SK-N-MC (cell line): Measurements from ENCODE around the gene GIMAP2.
"Not testable (repeated sequence)": the region's sequence is repeated elsewhere in the genome, so short reads cannot be mapped to it uniquely, and the experiment has no call there.

ENCODE experiments used
- DNase-seq: peaks from one replicate; pipeline ENCODE4 v3.0.0-alpha.2; 2011; ENCODE audit warnings: low read depth, low spot score
- H3K27ac ChIP-seq: fragments of 200-600 bp; sonication (generic); 2 replicates; pipeline ENCODE4 v1.5.1; 2016; ENCODE audit warnings: mixed run types
- H3K36me3 ChIP-seq: fragments of 200-600 bp; sonication (generic); 2 replicates; pipeline ENCODE4 v1.6.1; 2017; ENCODE audit warnings: antibody characterized with exemption, low read length, mixed read lengths; ENCODE audit not compliant: insufficient read depth
- H3K4me3 ChIP-seq: fragments of 200-600 bp; sonication (generic); 2 replicates; pipeline ENCODE4 v1.5.1; 2016
- H3K9ac ChIP-seq: fragments of 200-600 bp; sonication (generic); 2 replicates; pipeline ENCODE4 v1.8.0; 2017; ENCODE audit warnings: mixed run types, mixed read lengths; ENCODE audit not compliant: insufficient read length
- H3K9me3 ChIP-seq: fragments of 200-600 bp; sonication (generic); 2 replicates; pipeline ENCODE4 v1.6.1; 2017; ENCODE audit warnings: low read depth, mild to moderate bottlenecking, antibody characterized with exemption, low read length, moderate library complexity, mixed read lengths
- EZH2 ChIP-seq: fragments of 200-600 bp; sonication (generic); IDR thresholded peaks from one replicate; pipeline ENCODE4 v1.6.1; 2017; ENCODE audit warnings: antibody characterized with exemption
- FOXP2 ChIP-seq: optimal IDR thresholded peaks from 2 replicates; pipeline ENCODE3; 2011; ENCODE audit warnings: mild to moderate bottlenecking, moderate library complexity; ENCODE audit not compliant: insufficient read depth; ENCODE audit errors: extremely low read length, control extremely low read depth
- POLR2AphosphoS5 ChIP-seq: IDR thresholded peaks from 2 replicates; pipeline ENCODE4 v1.6.1; 2012; ENCODE audit warnings: mild to moderate bottlenecking, low read depth, low read length, borderline replicate concordance

Gene GIMAP2

DNA sequence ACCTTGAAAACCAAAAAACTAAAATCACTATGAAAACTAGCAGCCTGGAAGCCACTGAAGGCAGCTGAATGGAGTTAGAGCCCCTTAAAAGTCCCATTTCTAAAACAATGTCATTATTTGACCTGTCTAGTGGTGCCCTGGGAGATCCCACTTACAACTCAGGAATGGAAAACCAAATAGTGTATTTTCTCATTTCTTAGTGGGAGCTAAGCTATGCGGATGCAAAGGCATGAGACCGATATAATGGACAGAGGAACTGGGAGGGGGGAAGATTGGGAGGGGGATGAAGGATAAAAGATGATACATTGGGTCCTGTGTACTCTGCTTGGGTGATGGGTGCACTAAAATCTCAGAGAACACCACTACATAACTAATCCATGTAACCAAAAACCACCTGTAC is 9.8 kb upstream of the GIMAP2 start:
- Histone ChIP-seq H3K4me3 (no peak overlapping the region), H3K27ac (no peak overlapping the region), H3K9me3 (no peaks in the 10 kb centered on the region), H3K9ac (no peak overlapping the region), H3K36me3 (no peaks in the 10 kb centered on the region)
- DNase-seq = no peak
- TF ChIP-seq FOXP2 = no peak
- TF ChIP-seq EZH2 = no peak
- no peak for TF ChIP-seq POLR2AphosphoS5

DNA sequence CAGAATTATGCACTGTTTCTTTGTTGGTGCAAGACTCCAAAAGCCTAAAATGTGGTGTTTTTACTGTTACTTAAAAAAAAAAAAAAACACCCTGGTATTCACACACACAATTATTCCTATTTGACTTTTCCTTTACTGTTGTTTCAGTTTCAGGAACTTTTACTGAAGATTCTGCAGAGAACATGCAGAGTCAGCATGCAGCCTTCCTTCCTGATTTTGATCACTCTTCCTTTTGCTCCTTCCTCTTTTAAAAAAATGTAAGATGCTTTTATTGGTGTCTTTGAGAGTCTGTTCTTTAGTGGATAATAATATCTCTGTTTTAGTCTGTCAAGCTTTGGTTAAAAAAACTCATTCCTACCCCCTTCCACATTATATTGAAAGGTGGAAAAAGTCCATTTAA is 9.2 kb upstream of the GIMAP2 start:
- H3K4me3 ChIP-seq = peak overlapping the region; percentile 24; the same call in 1 of the 2 replicates
- not testable (repeated sequence) for H3K9me3 ChIP-seq, H3K36me3 ChIP-seq, DNase-seq, H3K9ac ChIP-seq
- H3K27ac ChIP-seq = peak overlapping the region; percentile 71

DNA sequence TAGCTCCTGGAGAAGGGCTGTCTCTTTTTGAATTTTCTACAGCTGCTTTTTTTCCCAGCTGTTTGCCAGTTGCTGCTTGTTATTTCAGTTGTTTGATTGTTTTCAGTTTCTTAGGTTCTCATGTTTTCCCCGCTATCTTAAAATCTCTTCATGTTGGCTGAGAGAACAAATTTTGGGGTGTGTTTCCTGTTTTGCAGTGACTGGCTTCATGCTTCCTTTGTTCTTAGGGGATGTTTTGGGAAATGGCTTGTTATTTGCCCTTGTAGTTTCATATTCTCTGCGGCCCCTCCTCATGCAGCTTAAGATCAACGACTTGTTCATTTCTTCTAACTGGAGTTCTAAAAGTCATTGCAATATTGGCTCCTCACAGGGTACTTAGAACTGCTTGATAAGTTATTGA is 8.7 kb upstream of the GIMAP2 start:
- H3K4me3 ChIP-seq = peak overlapping the region; percentile 24; the same call in 1 of the 2 replicates
- H3K9ac ChIP-seq, H3K36me3 ChIP-seq, H3K9me3 ChIP-seq, DNase-seq: not testable (repeated sequence)
- peak overlapping the region; percentile 71 for H3K27ac ChIP-seq

DNA sequence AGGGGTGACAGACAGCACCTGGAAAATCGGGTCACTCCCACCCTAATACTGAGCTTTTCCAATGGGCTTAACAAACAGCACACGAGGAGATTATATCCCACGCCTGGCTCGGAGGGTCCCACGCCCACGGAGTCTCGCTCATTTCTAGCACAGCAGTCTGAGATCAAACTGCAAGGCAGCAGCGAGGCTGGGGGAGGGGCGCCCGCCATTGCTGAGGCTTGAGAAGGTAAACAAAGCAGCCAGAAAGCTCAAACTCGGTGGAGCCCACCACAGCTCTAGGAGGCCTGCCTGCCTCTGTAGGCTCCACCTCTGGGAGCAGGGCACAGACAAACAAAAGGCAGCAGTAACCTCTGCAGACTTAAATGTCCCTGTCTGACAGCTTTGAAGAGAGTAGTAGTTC is 6.9 kb upstream of the GIMAP2 start:
- H3K9me3 ChIP-seq, H3K9ac ChIP-seq, H3K27ac ChIP-seq, H3K36me3 ChIP-seq, H3K4me3 ChIP-seq, DNase-seq: not testable (repeated sequence)

DNA sequence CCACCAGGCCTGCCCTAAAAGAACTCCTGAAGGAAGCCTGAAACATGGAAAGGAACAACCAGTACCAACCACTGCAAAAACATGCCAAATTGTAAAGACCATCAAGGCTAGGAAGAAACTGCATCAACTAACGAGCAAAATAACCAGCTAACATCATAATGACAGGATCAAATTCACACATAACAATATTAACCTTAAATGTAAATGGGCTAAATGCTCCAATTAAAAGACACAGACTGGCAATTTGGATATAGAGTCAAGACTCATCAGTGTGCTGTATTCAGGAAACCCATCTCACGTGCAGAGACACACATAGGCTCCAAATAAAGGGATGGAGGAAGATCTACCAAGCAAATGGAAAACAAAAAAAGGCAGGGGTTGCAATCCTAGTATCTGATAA is 5.1 kb upstream of the GIMAP2 start:
- not testable (repeated sequence) for H3K36me3 ChIP-seq, H3K9me3 ChIP-seq, H3K27ac ChIP-seq, DNase-seq, H3K4me3 ChIP-seq, H3K9ac ChIP-seq

DNA sequence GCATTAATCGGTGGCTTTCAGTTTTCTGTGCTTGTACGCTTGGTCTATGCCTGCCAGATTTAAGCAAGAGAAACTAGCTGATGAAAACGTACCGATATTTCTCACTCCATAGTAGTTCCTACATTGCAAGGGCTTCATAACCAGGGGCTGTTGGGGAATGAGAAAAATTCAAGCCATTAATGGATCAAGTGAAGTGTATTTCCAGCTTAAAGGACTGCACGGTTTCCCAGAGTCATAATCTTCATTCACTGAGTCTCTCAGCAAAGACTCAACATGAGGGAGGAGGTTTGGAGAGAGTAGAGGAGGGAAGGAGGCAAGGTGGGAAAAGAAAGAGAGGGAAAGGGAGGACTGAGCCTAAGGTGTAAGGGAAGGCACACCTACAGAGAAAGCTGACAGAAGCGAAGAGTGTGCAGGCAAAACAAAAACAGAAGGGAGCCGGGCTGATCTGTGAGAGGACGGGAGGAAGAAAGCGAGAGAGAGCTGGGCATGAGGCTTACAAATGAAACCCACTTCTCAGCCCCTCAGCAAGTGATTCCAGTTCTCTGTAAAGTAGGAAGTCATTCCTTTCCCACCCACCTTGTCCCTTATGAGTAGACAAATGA is 625 bp downstream of the GIMAP2 start:
- Histone ChIP-seq H3K9ac (peak overlapping the region; percentile 72), H3K36me3 (no peaks in the 10 kb centered on the region), H3K4me3 (peak overlapping the region; percentile 74), H3K27ac (peak overlapping the region; percentile 79), H3K9me3 (no peaks in the 10 kb centered on the region)
- TF ChIP-seq EZH2 = no peak
- TF ChIP-seq POLR2AphosphoS5 = no peak
- TF ChIP-seq FOXP2 = no peak
- no peak for DNase-seq

DNA sequence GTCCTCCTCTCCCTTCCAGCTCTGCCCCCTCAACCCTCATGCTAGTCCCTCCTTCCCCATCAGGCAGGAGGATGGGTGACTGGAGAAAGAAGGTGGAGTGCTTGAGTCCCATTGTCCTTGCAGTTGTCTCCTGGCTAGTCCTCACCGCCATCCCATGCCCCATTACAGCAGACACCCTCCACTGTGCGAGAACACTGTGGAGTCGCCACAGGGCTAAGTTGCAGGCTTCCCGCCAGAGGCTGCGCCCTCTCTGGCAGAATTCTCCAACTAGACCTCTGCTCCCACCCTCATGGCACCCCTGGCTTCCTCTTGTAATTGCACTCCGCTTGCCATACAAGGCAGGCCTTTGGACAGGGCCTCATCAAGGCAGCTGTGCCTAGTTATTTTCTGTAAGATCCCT is 3.1 kb downstream of the GIMAP2 start:
- DNase-seq = no peak
- Histone ChIP-seq H3K9ac (no peak overlapping the region), H3K9me3 (no peaks in the 10 kb centered on the region)

DNA sequence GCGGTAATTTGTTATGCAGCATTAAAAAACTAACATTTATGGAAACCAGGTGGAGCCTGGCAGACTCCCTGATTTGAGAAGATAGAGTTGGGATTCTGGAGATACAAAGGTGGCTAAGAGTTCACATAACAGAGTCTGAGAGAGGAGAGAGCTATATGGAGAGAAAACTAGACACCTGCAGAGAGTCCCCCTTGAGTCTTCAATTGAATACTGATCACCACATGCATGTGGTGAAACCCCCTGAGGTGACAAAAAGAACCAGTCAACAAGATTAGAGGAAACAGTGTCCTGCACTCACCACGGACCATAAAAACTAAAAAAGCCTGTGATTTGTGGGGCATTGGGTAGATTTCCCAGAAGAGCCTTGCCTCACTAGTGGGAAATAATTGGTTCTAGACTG is 10.1 kb downstream of the GIMAP2 start:
- Histone ChIP-seq H3K9ac (no peak overlapping the region), H3K4me3 (no peak overlapping the region), H3K9me3 (no peaks in the 10 kb centered on the region; the same call in 1 of the 2 replicates), H3K36me3 (no peaks in the 10 kb centered on the region), H3K27ac (no peak overlapping the region)
- no peak for DNase-seq
- TF ChIP-seq EZH2 (no peak), FOXP2 (no peak), POLR2AphosphoS5 (no peak)

More for the DNA sequence above, 3.1 kb downstream of the GIMAP2 start:
- Histone ChIP-seq H3K4me3 (no peak overlapping the region), H3K36me3 (no peaks in the 10 kb centered on the region), H3K27ac (no peak overlapping the region)
- TF ChIP-seq POLR2AphosphoS5 = no peak
- no peak for TF ChIP-seq FOXP2
- TF ChIP-seq EZH2 = no peak

DNA sequence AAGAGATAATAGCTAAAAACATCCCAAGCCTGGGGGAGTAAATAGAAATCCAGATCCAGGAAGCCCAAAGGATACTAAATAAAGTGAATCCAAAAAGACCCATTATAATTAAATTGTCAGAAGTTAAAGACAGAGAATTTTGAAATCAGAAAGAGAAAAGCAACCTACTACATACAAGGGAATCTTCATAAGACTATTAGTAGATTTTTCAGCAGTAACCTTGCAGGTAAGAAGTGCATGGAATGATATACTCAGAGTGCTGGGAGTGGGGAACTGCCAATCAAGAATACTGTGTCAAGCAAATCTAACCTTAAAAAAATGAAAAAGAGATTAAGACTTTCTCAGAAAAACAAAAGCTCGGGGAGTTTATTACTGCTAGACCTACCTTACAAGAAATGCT is 17.7 kb downstream of the GIMAP2 start:
- Histone ChIP-seq H3K4me3 (no peak overlapping the region), H3K9me3 (no peaks in the 10 kb centered on the region), H3K27ac (no peak overlapping the region), H3K9ac (no peak overlapping the region), H3K36me3 (no peaks in the 10 kb centered on the region)
- no peak for TF ChIP-seq FOXP2
- TF ChIP-seq POLR2AphosphoS5 = no peak
- TF ChIP-seq EZH2 = no peak
- no peak for DNase-seq

DNA sequence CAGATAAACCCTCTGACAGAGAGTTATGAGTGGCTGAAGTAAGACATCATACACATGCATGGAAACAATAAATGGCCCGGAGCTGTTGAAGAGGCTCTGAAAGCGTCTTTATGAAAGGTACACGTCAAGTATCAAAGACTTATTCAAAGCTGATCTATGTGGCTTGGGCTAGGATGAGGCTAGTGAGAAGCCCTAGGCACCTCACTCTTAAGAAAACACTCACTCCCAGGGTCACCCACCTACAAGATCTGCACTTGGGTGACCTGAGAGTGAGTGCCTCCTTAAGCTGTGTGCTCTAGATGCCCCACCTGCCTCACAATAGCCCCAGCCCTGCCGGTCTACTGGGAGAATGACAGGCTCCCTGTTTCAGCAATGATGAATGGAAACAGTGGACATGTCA is 29.8 kb downstream of the GIMAP2 start:
- H3K27ac ChIP-seq = no peak overlapping the region

More for the DNA sequence above, 29.8 kb downstream of the GIMAP2 start:
- Histone ChIP-seq H3K4me3 (no peak overlapping the region), H3K36me3 (no peaks in the 10 kb centered on the region), H3K9ac (no peak overlapping the region), H3K9me3 (no peaks in the 10 kb centered on the region)
- no peak for TF ChIP-seq FOXP2
- TF ChIP-seq EZH2 = no peak
- TF ChIP-seq POLR2AphosphoS5 = no peak
- DNase-seq = no peak
